BLaER1 treated with 17β-estradiol and CSF1 and Interleukin-3, amounts not matched to agents 10 nM and 100 nM (cell line): ENCODE results near the gene ASXL2.

Source experiments
- H3K27ac ChIP-seq, 11 experiments: shearing (Covaris generic); formaldehyde crosslinking; 2 replicates each; pipeline ENCODE4 v1.8.1; 2022
- H3K27me3 ChIP-seq, 11 experiments: shearing (Covaris generic); formaldehyde crosslinking; 2 replicates each; pipeline ENCODE4 v1.8.1; 2022
- H3K36me3 ChIP-seq, 11 experiments: shearing (Covaris generic); formaldehyde crosslinking; 2 replicates each; pipeline ENCODE4 v1.8.1; 2022
- H3K4me1 ChIP-seq, 10 experiments: shearing (Covaris generic); formaldehyde crosslinking; 2 replicates each; pipeline ENCODE4 v1.8.1; 2022
- H3K4me2 ChIP-seq, 11 experiments: shearing (Covaris generic); formaldehyde crosslinking; 2 replicates each; pipeline ENCODE4 v1.8.1; 2022
- H3K4me3 ChIP-seq, 10 experiments: shearing (Covaris generic); formaldehyde crosslinking; 2 replicates each; pipeline ENCODE4 v1.8.1; 2022
- H3K9ac ChIP-seq, 11 experiments: shearing (Covaris generic); formaldehyde crosslinking; 2 replicates each; pipeline ENCODE4 v1.8.1; 2022
- H3K9me3 ChIP-seq, 11 experiments: shearing (Covaris generic); formaldehyde crosslinking; replicated peaks in 1 of 11; 2 replicates each; pipeline ENCODE4 v1.8.1; 2022
- H4K20me1 ChIP-seq, 11 experiments: shearing (Covaris generic); formaldehyde crosslinking; 2 replicates each; pipeline ENCODE4 v1.8.1; 2022
- Cebpa-rat ChIP-seq, 11 experiments: shearing (Covaris generic); IDR thresholded peaks; 2 replicates each; pipeline ENCODE4 v1.8.1; 2022

Gene ASXL2

GRCh38 chr2:25690058-25690457 lies 188.2 kb downstream of the ASXL2 start:
- Histone ChIP-seq H3K27ac (no peak overlapping the region), H3K4me1 (no peaks in the 10 kb centered on the region), H3K4me3 (no peak overlapping the region), H3K36me3 (no peaks in the 10 kb centered on the region), H3K9ac (no peak overlapping the region), H3K27me3 (no peaks in the 10 kb centered on the region), H4K20me1 (no peaks in the 10 kb centered on the region), H3K9me3 (no peaks in the 10 kb centered on the region), H3K4me2 (no peak overlapping the region)
- TF ChIP-seq Cebpa-rat (IDR thresholded peaks at IDR 0.05) = no peak

GRCh38 chr2:25688236-25688635 lies 190.1 kb downstream of the ASXL2 start:
- Histone ChIP-seq H3K4me1 (no peaks in the 10 kb centered on the region), H4K20me1 (no peaks in the 10 kb centered on the region), H3K36me3 (no peaks in the 10 kb centered on the region), H3K27me3 (no peaks in the 10 kb centered on the region), H3K9me3 (no peaks in the 10 kb centered on the region), H3K9ac (no peak overlapping the region), H3K27ac (no peak overlapping the region), H3K4me2 (no peak overlapping the region), H3K4me3 (no peak overlapping the region)
- TF ChIP-seq Cebpa-rat (IDR thresholded peaks at IDR 0.05) = no peak

GRCh38 chr2:25685741-25686140 lies 192.5 kb downstream of the ASXL2 start:
- H3K9me3 ChIP-seq = no peaks in the 10 kb centered on the region
- no peak overlapping the region for H3K9ac ChIP-seq
- H3K27me3 ChIP-seq = no peaks in the 10 kb centered on the region
- H4K20me1 ChIP-seq = no peaks in the 10 kb centered on the region
- no peak overlapping the region for H3K27ac ChIP-seq
- no peaks in the 10 kb centered on the region for H3K36me3 ChIP-seq
- no peak overlapping the region for H3K4me2 ChIP-seq
- no peak for TF ChIP-seq Cebpa-rat (IDR thresholded peaks at IDR 0.05)
- no peak overlapping the region for H3K4me3 ChIP-seq
- no peaks in the 10 kb centered on the region for H3K4me1 ChIP-seq

- Histone ChIP-seq H3K36me3 (no peaks in the 10 kb centered on the region), H3K27ac (no peak overlapping the region), H3K27me3 (no peaks in the 10 kb centered on the region), H4K20me1 (no peaks in the 10 kb centered on the region), H3K4me2 (no peak overlapping the region), H3K4me3 (no peak overlapping the region), H3K4me1 (no peaks in the 10 kb centered on the region), H3K9ac (no peak overlapping the region), H3K9me3 (no peaks in the 10 kb centered on the region)
- no peak for TF ChIP-seq Cebpa-rat (IDR thresholded peaks at IDR 0.05)
Measured at GRCh38 chr2:25684577-25685473, 193.5 kb downstream of the ASXL2 start.
